Measurements from ENCODE around the gene OR10A4.
"Not testable (repeated sequence)": the region's sequence is repeated elsewhere in the genome, so short reads cannot be mapped to it uniquely, and the experiment has no call there.

The OR10A4 gene

DNA sequence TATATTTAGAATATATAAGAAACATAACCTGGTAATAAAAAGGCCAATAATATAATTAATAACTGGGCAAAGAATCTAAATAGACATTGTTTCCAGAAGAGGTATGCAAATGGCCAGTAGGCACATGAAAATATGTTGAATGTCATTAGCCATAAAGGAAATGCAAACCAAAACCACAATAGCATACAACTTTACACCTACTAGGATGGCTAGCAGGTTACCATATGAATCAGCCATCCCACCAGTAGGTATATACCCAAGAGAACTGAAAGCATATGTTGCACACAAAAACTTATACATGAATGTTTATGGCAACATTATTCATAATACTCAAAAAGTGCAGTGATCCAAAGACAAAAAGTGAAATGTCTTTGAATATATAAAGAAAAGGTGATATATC is 18.6 kb downstream of the OR10A4 start:
- DNase-seq (ENCODE audit: low read depth in 2 of 2): no peak

GRCh38 chr11:6898911-6899310 is 22.5 kb downstream of the OR10A4 start:
- no peak for DNase-seq (ENCODE audit: low read depth in 2 of 2)

DNA sequence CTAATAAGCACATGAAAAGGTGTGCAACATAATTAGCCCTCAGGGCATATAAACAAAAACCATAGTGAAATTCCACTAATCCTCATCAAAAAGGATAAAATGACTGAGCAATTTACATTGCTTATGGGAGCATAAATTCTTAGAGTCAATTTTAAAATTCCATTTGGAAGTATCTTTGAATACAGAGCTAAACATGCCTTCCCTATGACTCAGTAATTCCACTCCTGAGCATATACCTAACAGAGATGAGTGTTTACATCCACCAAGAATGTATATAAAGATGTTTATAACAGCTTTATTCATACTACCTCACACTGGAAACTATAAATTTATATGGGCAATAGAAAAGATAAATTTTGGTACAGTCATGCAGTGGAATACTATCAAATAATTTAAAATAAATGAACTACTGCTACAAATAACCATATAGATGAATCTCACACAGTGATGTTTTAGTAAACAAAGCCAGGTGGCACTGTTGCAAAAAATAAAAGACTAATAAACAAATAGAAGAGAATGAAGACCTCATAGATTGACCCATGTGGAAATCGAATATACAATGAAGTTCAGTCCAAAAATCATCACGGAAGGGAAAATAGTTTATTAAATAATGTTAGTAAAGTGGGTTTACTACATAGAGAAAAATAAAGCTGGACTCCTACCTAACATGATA is 24.0 kb downstream of the OR10A4 start:
- no peak for DNase-seq (ENCODE audit: low read depth in 2 of 2)

- not testable (repeated sequence) for DNase-seq (ENCODE audit: low read depth in 2 of 2)
Observed at GRCh38 chr11:6904804-6905203, 28.4 kb downstream of the OR10A4 start.

DNA sequence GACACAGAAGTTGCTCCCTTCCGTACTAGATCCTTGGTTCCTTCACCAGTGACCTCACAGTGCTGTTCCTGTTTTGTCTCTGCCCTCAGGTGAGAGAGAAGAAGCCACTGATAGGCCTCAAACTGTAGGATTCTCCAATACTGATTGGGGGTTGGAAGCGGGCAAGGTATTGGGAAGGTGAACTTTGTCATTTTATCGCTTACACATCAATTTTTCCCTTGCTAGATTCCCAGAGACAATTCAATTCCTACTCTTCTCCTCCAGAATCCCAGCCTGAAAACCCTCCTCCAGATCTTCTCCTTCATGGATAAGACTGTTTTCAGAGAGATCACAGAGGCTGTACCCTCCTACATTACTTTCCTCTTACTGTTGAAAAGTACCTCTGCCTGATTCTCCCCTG is 35.0 kb downstream of the OR10A4 start:
- DNase-seq (ENCODE audit: low read depth in 2 of 2): no peak

DNA sequence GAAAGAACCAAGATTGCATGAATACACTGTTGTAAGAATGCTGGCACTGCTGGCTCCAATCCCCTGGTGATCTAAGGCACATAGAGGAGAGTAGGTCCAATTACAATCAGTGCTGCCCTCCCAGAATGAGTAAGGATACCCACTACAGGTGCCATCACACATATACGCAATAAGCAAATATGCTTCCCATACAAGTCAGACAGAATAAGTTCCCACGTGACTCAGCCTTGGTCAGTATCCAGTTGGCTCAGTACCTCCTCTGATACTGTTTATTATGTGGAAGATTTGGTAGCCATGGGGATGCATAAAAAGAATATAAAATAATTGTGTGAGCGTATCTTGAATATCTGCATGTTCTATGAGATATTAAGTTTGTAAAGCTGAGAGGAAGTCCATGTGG is 35.5 kb downstream of the OR10A4 start:
- DNase-seq (ENCODE audit: low read depth in 2 of 2): no peak

GRCh38 chr11:6919698-6920097 is 43.3 kb downstream of the OR10A4 start:
- DNase-seq (ENCODE audit: low read depth in 2 of 2): no peak

DNA sequence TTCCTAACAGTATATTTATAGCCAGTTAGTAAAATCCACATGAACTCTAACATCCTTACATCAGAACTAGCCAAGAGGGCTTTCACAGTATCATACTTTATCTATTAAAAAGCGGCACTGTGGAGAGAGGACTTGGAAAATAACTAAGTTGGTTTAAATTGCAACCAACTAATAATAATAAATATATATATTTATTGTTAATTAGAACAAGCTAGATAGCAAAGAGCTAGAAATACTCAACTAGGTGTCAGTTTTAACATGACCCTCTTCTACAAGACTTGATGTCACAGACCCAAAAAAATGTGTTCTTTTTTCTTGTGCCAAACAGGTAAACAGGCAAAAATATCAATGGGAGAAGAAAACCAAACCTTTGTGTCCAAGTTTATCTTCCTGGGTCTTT is 44.3 kb downstream of the OR10A4 start, which contains the start of gene OR2D3:
OR2D3 (plus strand) TSS at position 301 of the 400 bp plus-strand sequence; CDS start at position 301, 0 bp downstream.
- DNase-seq (ENCODE audit: low read depth in 2 of 2): no peak

- DNase-seq (ENCODE audit: low read depth in 2 of 2): no peak
Observed at GRCh38 chr11:6925007-6925577, 48.7 kb downstream of the OR10A4 start.

DNA sequence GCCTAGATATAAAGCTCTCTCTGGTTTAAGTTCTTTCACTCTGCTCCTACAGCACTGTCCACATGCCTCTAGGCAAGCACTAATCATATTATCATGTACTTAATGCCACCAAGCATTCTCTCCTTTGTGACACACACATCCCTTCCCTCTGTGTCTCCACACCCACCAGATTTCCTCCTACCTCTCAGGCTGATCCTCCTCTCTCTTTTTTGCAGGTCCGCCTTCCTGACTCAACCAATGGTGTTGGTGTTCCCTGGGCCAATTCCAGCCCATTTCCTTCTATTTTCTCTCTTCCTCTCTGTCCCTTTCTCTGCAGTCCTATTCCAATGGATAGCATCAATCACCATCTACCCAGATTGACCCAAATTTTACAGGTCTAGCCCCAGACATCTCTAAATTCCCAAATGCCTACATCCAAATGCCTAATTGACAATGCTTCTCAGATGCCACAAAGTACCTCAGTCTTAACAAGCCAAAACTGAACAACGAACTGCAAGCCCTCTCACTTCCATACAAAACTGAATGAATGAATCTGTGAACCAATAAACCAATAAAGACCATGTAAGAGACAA is 49.3 kb downstream of the OR10A4 start:
- DNase-seq (ENCODE audit: low read depth in 2 of 2): no peak

DNA sequence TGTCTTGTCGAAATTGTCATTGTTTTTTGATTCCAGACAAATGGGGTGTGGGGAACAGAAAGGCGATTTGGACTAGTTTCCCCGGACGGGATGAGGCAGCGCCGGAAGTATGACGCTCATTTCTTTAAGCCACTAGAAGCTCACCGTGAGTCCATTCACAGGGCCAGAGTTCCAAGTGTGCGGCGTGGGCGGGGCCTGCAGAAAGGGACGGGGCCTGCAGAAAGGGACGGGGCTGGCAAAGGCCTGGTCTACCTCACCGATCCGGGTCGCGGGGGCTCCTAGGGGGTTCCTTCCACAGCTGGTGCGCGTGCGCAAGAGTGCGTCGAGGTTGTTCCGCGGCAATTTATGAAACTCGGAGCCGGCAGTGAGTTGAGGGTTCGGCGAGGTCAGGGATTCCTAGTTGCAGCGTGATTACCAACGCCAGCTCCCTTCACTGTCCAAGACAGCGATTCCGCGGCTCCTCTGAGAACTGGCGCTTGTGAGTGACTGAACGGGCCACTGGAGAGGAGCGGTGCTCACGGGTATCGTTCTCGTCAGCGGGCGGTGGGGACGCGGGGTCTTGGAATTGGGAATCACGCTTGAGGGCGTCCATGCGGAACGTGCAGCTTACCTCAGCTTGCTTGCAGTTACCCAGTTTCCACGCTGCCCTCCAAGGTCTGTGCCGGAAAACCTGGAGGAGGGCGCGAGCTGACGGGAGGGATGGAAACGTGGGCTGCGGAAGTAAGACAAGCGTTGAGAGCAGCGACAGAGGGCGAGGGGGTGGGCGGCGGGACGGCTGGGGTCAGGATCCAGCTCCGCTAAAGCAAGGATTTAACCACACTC is 50.0 kb downstream of the OR10A4 start, which contains the start of gene ZNF215:
ZNF215 (plus strand) TSS at position 219 of the 822 bp plus-strand sequence. CDS start 5,847 bp downstream, outside the sequence.
- DNase-seq (ENCODE audit: low read depth in 2 of 2): peak; percentile 45 to 47

DNA sequence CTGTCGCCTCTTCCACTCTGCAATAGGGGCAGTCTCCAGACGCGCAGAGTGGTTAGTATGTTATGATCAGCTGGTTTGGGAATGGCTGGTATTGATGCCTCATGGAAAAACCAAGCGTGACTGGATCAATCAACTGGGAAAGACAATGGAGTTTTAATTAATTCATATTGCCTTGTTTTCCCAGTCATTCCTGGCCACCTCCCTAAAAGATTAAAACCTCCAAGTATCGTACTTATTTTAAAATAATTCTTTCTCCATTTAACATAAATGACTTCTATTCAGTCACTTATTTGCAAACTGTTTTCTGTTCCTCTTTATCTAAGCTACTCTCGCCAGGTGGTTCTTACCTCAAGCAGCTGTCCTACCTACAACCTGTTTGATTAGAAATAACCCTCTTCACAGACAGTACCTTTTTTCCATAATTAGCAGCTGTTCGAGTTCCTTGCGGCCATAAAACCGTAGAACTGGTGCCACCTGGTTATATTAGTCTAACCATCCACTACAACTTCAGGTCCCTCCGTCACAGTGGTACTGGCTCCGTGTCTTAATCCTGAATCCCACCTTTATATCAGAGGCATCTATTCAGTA is 50.7 kb downstream of the OR10A4 start:
- DNase-seq (ENCODE audit: low read depth in 2 of 2): no peak

Data from fibroblast of skin of left biceps (primary cell).